GM12878 (cell line): Measurements from ENCODE around the gene ADGRV1. TPM values are rescaled to one million over a fixed set of nuclear protein-coding genes. Genes with fewer than 3 reads are reported as not detected.

ENCODE experiments used
- ATAC-seq: fragments of 200-7000 bp; cut with Tn5 transposase; 3 replicates; pipeline ENCODE4 v1.9.1; 2020; ENCODE audit warnings: mild to moderate bottlenecking, moderate library complexity
- BruUV-seq: library from RNA; stranded (reverse); fragments of 400-500 nt; replicated peaks from 2 replicates; lab custom pipeline; 2021; lab: Mats Ljungman, UMichigan
- CTCF ChIA-PET: fragments of 300-600 bp; sonication (Branson Sonifier 250); formaldehyde crosslinking; extraction: SDS; loops from one replicate; lab custom pipeline; 2021; ENCODE audit warnings: inconsistent platforms; lab: Yijun Ruan, JAX
- POLR2A ChIA-PET: fragments of 350-600 bp; formaldehyde crosslinking; extraction: SDS; loops from one replicate; lab custom pipeline; 2021; ENCODE audit warnings: inconsistent platforms; lab: Charles Lee
- RAD21 ChIA-PET: fragments of 300-600 bp; sonication (Branson Sonifier 250); formaldehyde crosslinking; loops from one replicate; lab custom pipeline; 2023; ENCODE audit warnings: antibody characterized with exemption; ENCODE audit not compliant: unreplicated experiment; lab: Charles Lee
- SMC1A ChIA-PET: fragments of 300-600 bp; sonication (Branson Sonifier 250); formaldehyde crosslinking; loops from one replicate; lab custom pipeline; 2023; ENCODE audit not compliant: unreplicated experiment, uncharacterized antibody; lab: Charles Lee
- DNase-seq: peaks from one replicate; pipeline ENCODE4 v3.0.0-alpha.2; 2011; ENCODE audit warnings: low read depth, low spot score
- FAIRE-seq: peaks from 3 replicates; lab custom pipeline; 2011; peaks lifted over from hg19 to GRCh38; lab: Jason Lieb, UNC
- H2AFZ ChIP-seq: 2 replicates; pipeline ENCODE4 v1.6.0; 2011; ENCODE audit warnings: low read depth, low read length, control low read depth; ENCODE audit not compliant: control insufficient read depth
- H3K27ac ChIP-seq: 2 replicates; pipeline ENCODE4 v1.5.1; 2011; ENCODE audit warnings: control low read depth; ENCODE audit not compliant: control insufficient read depth, insufficient read depth
- H3K27me3 ChIP-seq, 2 experiments: replicated peaks in 1 of 2; 2 replicates each; pipeline versions ENCODE4 v1.6.0 to v1.6.1; 2011; ENCODE audit warnings: low read length in 1 of 2; ENCODE audit not compliant: control insufficient read depth in 2 of 2, insufficient read depth in 2 of 2
- H3K36me3 ChIP-seq, 2 experiments: 2 replicates each; pipeline ENCODE4 v1.5.1; 2011; ENCODE audit warnings: low read length in 1 of 2; ENCODE audit not compliant: control insufficient read depth in 2 of 2, insufficient read depth in 2 of 2
- H3K4me1 ChIP-seq: 2 replicates; pipeline ENCODE4 v1.6.1; 2011; ENCODE audit warnings: mild to moderate bottlenecking, low read length, moderate library complexity, mixed read lengths; ENCODE audit not compliant: control insufficient read depth, insufficient read depth
- H3K4me2 ChIP-seq: 2 replicates; pipeline ENCODE4 v1.6.0; 2011; ENCODE audit warnings: control low read depth; ENCODE audit not compliant: control insufficient read depth, insufficient read depth
- H3K4me3 ChIP-seq: fragments of 200-600 bp; sonication (generic); 2 replicates; pipeline ENCODE4 v1.5.1; 2016
- H3K79me2 ChIP-seq: 2 replicates; pipeline ENCODE4 v1.6.0; 2011; ENCODE audit warnings: low read length; ENCODE audit not compliant: control insufficient read depth, insufficient read depth
- H3K9ac ChIP-seq: 2 replicates; pipeline ENCODE4 v1.8.0; 2011; ENCODE audit warnings: low read length, control low read depth, mixed read lengths; ENCODE audit not compliant: control insufficient read depth, insufficient read depth
- H3K9me3 ChIP-seq: replicated peaks from 3 replicates; pipeline ENCODE4 v1.5.1; 2011; ENCODE audit warnings: mild to moderate bottlenecking, low read length; ENCODE audit not compliant: control insufficient read depth, insufficient read depth
- H4K20me1 ChIP-seq: 2 replicates; pipeline ENCODE4 v1.6.0; 2011; ENCODE audit not compliant: control insufficient read depth, insufficient read depth
- CBFB ChIP-seq: IDR thresholded peaks from 2 replicates; pipeline ENCODE4 v1.6.1; 2016; ENCODE audit warnings: antibody characterized with exemption, low read depth
- EED ChIP-seq: sonication (generic); IDR thresholded peaks from 2 replicates; pipeline ENCODE4 v1.6.1; 2016; ENCODE audit warnings: antibody characterized with exemption, low read depth
- HDGF ChIP-seq: fragments of 450-650 bp; IDR thresholded peaks from 2 replicates; pipeline ENCODE4 v1.6.1; 2016; ENCODE audit warnings: antibody characterized with exemption
- IRF3 ChIP-seq: fragments of 450-650 bp; IDR thresholded peaks from 2 replicates; pipeline ENCODE4 v1.6.1; 2014; ENCODE audit warnings: mild to moderate bottlenecking
- JUND ChIP-seq: IDR thresholded peaks from 2 replicates; pipeline ENCODE4 v1.6.1; 2012; ENCODE audit warnings: low read depth, mild to moderate bottlenecking, low read length, improper control_type of control experiment, moderate library complexity
- KAT2A ChIP-seq: conservative IDR thresholded peaks from 2 replicates; pipeline ENCODE4 v1.6.1; 2011; ENCODE audit warnings: low read depth, low read length; ENCODE audit not compliant: control insufficient read depth
- KLF5 ChIP-seq: fragments of 450-650 bp; IDR thresholded peaks from 2 replicates; pipeline ENCODE4 v1.6.1; 2014; ENCODE audit warnings: mild to moderate bottlenecking; ENCODE audit not compliant: partially characterized antibody
- NFYA ChIP-seq: IDR thresholded peaks from 2 replicates; pipeline ENCODE4 v1.6.1; 2011; ENCODE audit warnings: low read depth, mild to moderate bottlenecking, low read length, improper control_type of control experiment, borderline replicate concordance
- NFYB ChIP-seq: IDR thresholded peaks from 2 replicates; pipeline ENCODE4 v1.6.1; 2011; ENCODE audit warnings: low read depth, mild to moderate bottlenecking, low read length, improper control_type of control experiment, moderate library complexity; ENCODE audit not compliant: insufficient read depth
- PAX8 ChIP-seq: fragments of 450-650 bp; IDR thresholded peaks from 2 replicates; pipeline ENCODE4 v1.6.1; 2017; ENCODE audit warnings: mild to moderate bottlenecking, moderate library complexity
- RCOR1 ChIP-seq: conservative IDR thresholded peaks from 2 replicates; pipeline ENCODE4 v1.6.1; 2012; ENCODE audit warnings: low read depth, low read length, improper control_type of control experiment
- RUNX3 ChIP-seq: IDR thresholded peaks from 2 replicates; pipeline ENCODE4 v1.6.1; 2012; ENCODE audit warnings: low read length, inconsistent platforms
- SPI1 ChIP-seq: IDR thresholded peaks from 2 replicates; pipeline ENCODE4 v1.6.1; 2011; ENCODE audit warnings: low read depth, mild to moderate bottlenecking, low read length, moderate library complexity, borderline replicate concordance; ENCODE audit not compliant: insufficient read depth
- YY1 ChIP-seq: IDR thresholded peaks from 2 replicates; pipeline ENCODE4 v1.6.1; 2011; ENCODE audit warnings: low read depth, mild to moderate bottlenecking, low read length
- ZNF24 ChIP-seq: fragments of 450-650 bp; IDR thresholded peaks from 2 replicates; pipeline ENCODE4 v1.6.1; 2017; ENCODE audit warnings: antibody characterized with exemption, mild to moderate bottlenecking
- WGBS: methylation state at CpG from one replicate; pipeline ENCODE4 v1.1.6; 2016; ENCODE audit warnings: low lambda C conversion rate; ENCODE audit not compliant: insufficient replicate concordance, insufficient coverage; ENCODE audit errors: missing lambda C conversion rate; 5-methylcytosine and 5-hydroxymethylcytosine counted together
- in situ Hi-C: fragments of 300-500 bp; cut with MboI; formaldehyde crosslinking; loops from 9 replicates; pipeline ENCODE4 v1.14.3; 2018; ENCODE audit warnings: mixed read lengths
- intact Hi-C: fragments of 100-400 bp; cut with micrococcal nuclease; formaldehyde crosslinking; loops from one replicate; pipeline ENCODE4 v1.14.2; 2022; ENCODE audit not compliant: unreplicated experiment
- polyA plus RNA-seq, 11 experiments: library from polyadenylated mRNA; depleted of rRNA in 4 of 11; unstranded in 6 of 11; stranded (reverse) in 5 of 11; fragments of >200 nt; fragmentation: Nextera tagmentation in 4 of 11; fragmentation: Illumina TruSeq in 1 of 11; extraction: Ambion mirVana in 4 of 11; extraction: Trizol in 1 of 11; gene quantifications; 1 replicate in 1 of 11; 2 replicates in 10 of 11; pipeline versions ENCODE4 v1.2.1 to v1.2.3, GENCODE V29; 2011 to 2016; ENCODE audit warnings: inconsistent platforms in 2 of 11, missing spikeins in 2 of 11, low read depth in 1 of 11
- total RNA-seq, 4 experiments: library from RNA; depleted of rRNA in 3 of 4; stranded (reverse); fragments of >200 nt in 3 of 4; fragmentation: Illumina TruSeq in 1 of 4; extraction: Trizol in 1 of 4; gene quantifications; 2 replicates each; pipeline versions ENCODE4 v1.2.1 to v1.2.3, GENCODE V29; 2013 to 2021
- TF ChIP-seq, protein P1 (sequence below): fragments of 450-650 bp; IDR thresholded peaks from 2 replicates; pipeline ENCODE4 v1.6.1; 2018; ENCODE audit warnings: borderline replicate concordance, mild to moderate bottlenecking; ENCODE audit not compliant: partially characterized antibody
- TF ChIP-seq, protein P2 (sequence below): IDR thresholded peaks from 2 replicates; pipeline ENCODE4 v1.6.1; 2012; ENCODE audit warnings: low read depth, low read length, improper control_type of control experiment

ADGRV1 gene
- total and polyA plus RNA-seq, 10 of the 15 experiments (the other 5 are each of a cell fraction or from before 2014, with no cell fraction given) = 0.04 to 8.1 (median 0.16) TPM; not detected in 1

DNA sequence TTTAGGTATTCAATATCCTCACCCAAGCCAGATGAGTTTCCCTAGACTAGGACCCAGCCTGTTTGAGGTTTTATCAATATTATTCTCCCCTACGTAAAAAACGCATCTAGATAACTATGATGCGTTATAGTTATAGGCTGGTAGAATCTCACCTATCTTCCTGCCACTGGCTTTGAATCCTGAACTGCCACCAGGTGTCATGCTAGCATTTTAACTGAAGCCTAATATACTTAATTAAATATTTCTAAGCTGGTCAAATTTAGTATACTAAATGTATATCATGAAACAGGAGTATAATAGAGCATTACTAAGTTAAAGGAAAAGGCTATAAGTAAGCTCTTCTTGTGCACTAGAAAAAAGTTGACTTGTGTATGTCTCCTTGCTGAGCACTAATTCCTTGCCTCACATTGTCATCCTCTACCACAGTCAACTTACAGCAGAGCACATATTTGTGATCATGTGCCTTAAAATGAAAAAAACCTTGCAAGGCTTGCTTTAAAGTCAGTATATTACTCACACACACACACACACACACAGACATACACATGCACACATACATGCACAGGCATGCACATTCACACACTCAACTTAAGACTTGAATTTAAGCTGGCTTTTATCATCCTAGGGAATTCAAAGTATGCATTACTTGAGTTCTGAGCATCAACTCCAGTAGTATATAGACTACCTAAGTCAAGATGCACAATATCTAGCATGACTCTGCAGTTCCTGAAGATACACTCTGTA lies 303.4 kb downstream of the ADGRV1 start (continued):
- TF ChIP-seq CBFB = no peak
- TF ChIP-seq YY1 = no peak

GRCh38 chr5:90865180-90865579 lies 306.6 kb downstream of the ADGRV1 start:
- no peaks in the 10 kb centered on the region for H3K4me1 ChIP-seq
- no peaks in the 10 kb centered on the region for H3K27me3 ChIP-seq
- SMC1A ChIA-PET = interaction anchor here (0.6 to 4.0 kb wide), 8 partner anchors 17 to 1293 kb away, joined by 3 to 37 read pairs (median 3); no protein-coding TSS in a partner anchor
- no peak overlapping the region for H2AFZ ChIP-seq
- intact Hi-C loops (loop anchor here (10.0 kb wide), 1 partner anchor 520 kb away; the partner anchor contains the start of gene ARRDC3), in situ Hi-C loops (loop anchor here (5.0 kb wide), 1 partner anchor 552 kb away; no protein-coding TSS in a partner anchor)
- FAIRE-seq (no peak), ATAC-seq (no peak), DNase-seq (no peak)
- no peak overlapping the region for H3K4me3 ChIP-seq
- RAD21 ChIA-PET = interaction anchor here (0.7 to 3.4 kb wide), 8 partner anchors 62 to 557 kb away, joined by 3 to 16 read pairs (median 4); partner anchors contain the start of gene ARRDC3
- 27% methylated on average over 4 of the region's 4 CpGs for WGBS
- no peaks in the 10 kb centered on the region for H3K36me3 ChIP-seq
- no peaks in the 10 kb centered on the region for H4K20me1 ChIP-seq
- no TSS peak for BruUV-seq
- CTCF ChIA-PET = interaction anchor here (0.7 to 5.5 kb wide), 15 partner anchors 10 to 777 kb away, joined by 3 to 67 read pairs (median 3); partner anchors contain the start of gene ARRDC3
- TF ChIP-seq ZNF24 (no peak), SPI1 (no peak), HDGF (no peak), IRF3 (no peak), NFYB (no peak), RUNX3 (no peak), PAX8 (no peak), JUND (no peak), NFYA (no peak), RCOR1 (no peak), KLF5 (no peak), KAT2A (no peak), YY1 (no peak), EED (no peak)
- TF ChIP-seq, protein P1, sequence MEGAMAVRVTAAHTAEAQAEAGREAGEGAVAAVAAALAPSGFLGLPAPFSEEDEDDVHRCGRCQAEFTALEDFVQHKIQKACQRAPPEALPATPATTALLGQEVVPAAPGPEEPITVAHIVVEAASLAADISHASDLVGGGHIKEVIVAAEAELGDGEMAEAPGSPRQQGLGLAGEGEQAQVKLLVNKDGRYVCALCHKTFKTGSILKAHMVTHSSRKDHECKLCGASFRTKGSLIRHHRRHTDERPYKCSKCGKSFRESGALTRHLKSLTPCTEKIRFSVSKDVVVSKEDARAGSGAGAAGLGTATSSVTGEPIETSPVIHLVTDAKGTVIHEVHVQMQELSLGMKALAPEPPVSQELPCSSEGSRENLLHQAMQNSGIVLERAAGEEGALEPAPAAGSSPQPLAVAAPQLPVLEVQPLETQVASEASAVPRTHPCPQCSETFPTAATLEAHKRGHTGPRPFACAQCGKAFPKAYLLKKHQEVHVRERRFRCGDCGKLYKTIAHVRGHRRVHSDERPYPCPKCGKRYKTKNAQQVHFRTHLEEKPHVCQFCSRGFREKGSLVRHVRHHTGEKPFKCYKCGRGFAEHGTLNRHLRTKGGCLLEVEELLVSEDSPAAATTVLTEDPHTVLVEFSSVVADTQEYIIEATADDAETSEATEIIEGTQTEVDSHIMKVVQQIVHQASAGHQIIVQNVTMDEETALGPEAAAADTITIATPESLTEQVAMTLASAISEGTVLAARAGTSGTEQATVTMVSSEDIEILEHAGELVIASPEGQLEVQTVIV = no peak
- TF ChIP-seq, protein P2, sequence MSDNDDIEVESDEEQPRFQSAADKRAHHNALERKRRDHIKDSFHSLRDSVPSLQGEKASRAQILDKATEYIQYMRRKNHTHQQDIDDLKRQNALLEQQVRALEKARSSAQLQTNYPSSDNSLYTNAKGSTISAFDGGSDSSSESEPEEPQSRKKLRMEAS = no peak
- H3K27ac ChIP-seq = no peak overlapping the region
- H3K9me3 ChIP-seq = no peaks in the 10 kb centered on the region
- no peak overlapping the region for H3K4me2 ChIP-seq
- H3K9ac ChIP-seq = no peak overlapping the region
- no peaks in the 10 kb centered on the region for H3K79me2 ChIP-seq
- POLR2A ChIA-PET = no interaction called here
